ENCODE data around the gene CDK11B.
A peak's percentile ranks its signal among the peaks of the same experiment; 100 is the strongest.

Gene CDK11B

GRCh38 chr1:1626207-1627141, 32.3 kb downstream of the CDK11B start:
- no peak for DNase-seq

GRCh38 chr1:1625824-1626206, 33.0 kb downstream of the CDK11B start:
- no peak for DNase-seq

GRCh38 chr1:1625404-1625775, 33.4 kb downstream of the CDK11B start:
- no peak for DNase-seq

GRCh38 chr1:1624443-1625403, 34.1 kb downstream of the CDK11B start:
- DNase-seq, result no peak

DNA sequence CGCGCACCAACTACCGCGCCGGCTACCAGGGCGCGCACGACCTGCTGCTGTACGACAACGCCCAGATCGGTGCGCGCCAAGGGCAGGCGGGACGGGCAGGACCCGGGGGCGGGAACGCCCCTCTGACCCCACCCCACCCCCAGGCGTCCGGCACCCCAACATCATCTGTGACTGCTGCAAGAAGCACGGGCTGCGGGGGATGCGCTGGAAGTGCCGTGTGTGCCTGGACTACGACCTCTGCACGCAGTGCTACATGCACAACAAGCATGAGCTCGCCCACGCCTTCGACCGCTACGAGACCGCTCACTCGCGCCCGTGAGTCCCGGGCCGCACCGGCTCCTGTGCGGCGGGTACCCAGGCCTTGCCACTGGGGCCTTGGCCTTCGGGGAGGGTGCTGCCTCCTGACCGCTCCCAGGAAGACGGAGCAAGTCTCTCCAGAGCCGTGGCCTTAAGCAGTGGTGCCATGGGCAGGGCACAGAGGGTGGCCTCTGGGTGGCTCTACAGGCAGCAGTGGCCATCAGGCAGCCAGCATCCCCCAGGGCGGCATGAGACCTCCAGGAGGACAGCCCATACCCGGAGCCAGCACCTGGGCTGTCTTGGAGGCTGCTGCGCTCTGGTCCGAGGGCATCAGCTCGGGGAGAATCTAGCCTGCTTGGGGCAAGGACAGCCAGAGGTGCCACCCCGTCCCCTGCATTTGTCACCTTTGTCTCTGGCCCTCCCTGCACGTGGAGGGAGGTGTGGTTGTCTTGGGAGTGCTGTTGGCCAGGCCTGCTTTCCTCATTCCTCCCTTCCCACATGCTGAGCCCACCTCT, 35.0 kb downstream of the CDK11B start:
- DNase-seq, result no peak

DNA sequence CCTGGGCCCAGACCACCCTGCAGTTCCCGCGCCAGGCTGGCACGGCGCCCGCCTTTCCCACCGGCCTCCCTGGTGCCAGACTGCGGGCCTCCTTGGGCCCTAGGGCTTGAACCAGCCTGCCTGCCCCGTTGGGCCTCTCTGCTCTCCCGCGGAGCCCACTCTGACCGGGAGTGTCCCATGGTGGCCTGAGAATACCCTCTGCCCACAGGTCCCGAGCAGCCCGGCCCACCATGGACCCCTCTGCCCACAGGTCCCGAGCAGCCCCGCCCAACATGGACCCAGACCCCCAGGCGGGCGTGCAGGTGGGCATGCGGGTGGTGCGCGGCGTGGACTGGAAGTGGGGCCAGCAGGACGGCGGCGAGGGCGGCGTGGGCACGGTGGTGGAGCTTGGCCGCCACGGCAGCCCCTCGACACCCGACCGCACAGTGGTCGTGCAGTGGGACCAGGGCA, 35.6 kb downstream of the CDK11B start:
- no peak for DNase-seq

- DNase-seq, result no peak
Measured at GRCh38 chr1:1622788-1623094, 36.1 kb downstream of the CDK11B start.

GRCh38 chr1:1622010-1622787, 36.6 kb downstream of the CDK11B start:
- no peak for DNase-seq

- no peak for DNase-seq
Measured at GRCh38 chr1:1621173-1622009, 37.4 kb downstream of the CDK11B start.

DNA sequence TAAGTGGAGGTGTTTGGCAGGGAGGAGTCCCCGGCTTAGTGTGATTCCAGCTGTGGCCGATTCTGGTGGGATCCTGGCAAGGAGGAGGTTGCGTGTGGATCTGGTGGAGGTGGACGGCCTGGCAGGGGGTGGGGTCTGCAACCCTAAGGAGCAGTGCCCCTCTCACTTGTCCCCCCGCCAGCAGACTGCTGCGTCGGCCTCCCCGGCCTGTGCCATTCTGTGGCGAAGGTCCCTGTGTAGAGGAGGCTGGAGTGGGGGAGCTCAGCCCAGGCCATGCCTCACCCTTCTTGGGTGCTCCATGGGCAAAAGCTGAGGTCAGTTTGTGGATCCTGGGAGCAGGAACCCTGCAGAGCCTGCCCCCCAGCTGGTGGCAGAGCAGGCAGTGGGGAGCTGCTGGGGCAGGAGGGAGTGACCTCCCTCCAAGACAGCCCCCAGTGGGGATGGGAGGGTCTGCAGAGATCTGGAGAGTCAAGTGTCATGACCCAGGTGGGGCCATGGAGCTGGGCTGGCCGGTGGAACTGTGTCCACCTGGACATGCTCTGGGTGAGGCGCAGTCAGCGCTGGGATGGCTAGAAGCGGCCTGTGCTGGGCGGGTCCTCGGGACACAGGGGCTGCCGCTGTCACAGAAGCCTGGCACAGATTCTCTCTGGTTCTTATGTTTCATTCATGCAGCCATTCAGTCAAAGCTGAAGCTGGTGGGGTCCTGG, 38.2 kb downstream of the CDK11B start:
- DNase-seq, result no peak

GRCh38 chr1:1619917-1620361, 38.9 kb downstream of the CDK11B start:
- DNase-seq, result no peak

- DNase-seq, result no peak
Measured at GRCh38 chr1:1618396-1619068, 40.3 kb downstream of the CDK11B start.

- no peak for DNase-seq
Measured at GRCh38 chr1:1617925-1618324, 40.9 kb downstream of the CDK11B start.

DNA sequence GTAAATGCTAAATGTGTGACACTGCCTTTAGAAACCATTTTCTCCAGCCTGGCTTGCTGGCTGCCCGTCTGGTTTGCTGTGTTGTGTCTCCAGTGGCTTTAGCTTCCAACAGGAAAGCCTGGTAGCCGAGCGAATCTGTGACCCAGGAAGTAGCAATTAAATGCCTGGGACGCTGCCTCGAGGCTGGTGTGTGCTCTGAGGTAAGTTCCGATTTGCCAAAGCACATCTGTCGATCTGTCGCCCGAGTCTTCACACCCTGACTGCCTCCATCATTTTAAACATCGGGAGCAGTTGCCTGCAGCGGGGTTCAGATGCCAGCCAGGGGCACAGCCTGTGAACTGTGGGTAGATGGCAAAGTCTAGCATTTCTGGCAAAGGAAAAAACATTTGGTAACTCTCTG, 41.3 kb downstream of the CDK11B start:
- no peak for DNase-seq

DNA sequence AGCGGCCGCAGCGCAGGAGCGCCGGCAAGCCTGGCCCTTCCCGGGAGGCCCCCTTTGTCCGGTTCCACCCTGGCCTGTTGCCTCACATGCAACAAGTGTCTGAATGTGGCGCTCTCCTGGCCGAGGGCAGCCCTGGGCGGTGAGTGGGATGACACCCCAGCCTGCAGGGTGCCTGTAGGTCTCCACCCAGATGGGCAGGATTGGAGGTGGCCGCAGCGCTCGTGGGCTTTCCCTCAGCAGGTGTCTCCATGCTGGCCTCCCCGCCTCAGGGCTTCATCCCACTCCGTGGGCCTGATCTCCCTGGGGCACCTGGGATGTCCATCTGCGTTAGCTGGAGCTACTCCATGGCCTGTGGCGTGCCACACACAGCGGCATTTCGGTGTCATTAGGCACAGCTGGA, 42.0 kb downstream of the CDK11B start:
- DNase-seq, result no peak

GRCh38 chr1:1616045-1616790, 42.6 kb downstream of the CDK11B start:
- DNase-seq, result peak; percentile 63

- peak; percentile 99 for DNase-seq
Measured at GRCh38 chr1:1615256-1616044, 43.4 kb downstream of the CDK11B start, which contains the start of gene MIB2. Gene MIB2, plus strand, starts transcription at chr1:1615500. Its CDS starts 7,953 bp downstream, at chr1:1623453.

GRCh38 chr1:1614954-1615255, 43.9 kb downstream of the CDK11B start:
- no peak for DNase-seq
